H1 (cell line): ENCODE results near the gene C2CD5. TPM values are rescaled to one million over a fixed set of nuclear protein-coding genes. Genes with fewer than 3 reads are reported as not detected.

Source experiments
- CTCF ChIA-PET: fragments of 300-600 bp; sonication (Branson Sonifier 250); formaldehyde crosslinking; loops from one replicate; lab custom pipeline; 2021; ENCODE audit not compliant: partially characterized antibody; lab: Charles Lee
- POLR2A ChIA-PET: fragments of 300-600 bp; sonication (Branson Sonifier 250); formaldehyde crosslinking; loops from one replicate; lab custom pipeline; 2021; ENCODE audit warnings: inconsistent platforms; ENCODE audit not compliant: partially characterized antibody; lab: Charles Lee
- DNase-seq, 2 experiments: peaks; one replicate each; pipeline versions ENCODE4 v3.0.0 to v3.0.0-alpha.2; 2010 to 2022; ENCODE audit warnings: low spot score in 2 of 2, low read depth in 1 of 2, mixed read lengths in 1 of 2
- FAIRE-seq: peaks from 2 replicates; lab custom pipeline; 2011; peaks lifted over from hg19 to GRCh38; lab: Jason Lieb, UNC
- H2AFZ ChIP-seq: 2 replicates; pipeline ENCODE4 v1.8.1; 2012; ENCODE audit warnings: low read length, inconsistent platforms
- H2AK5ac ChIP-seq: 2 replicates; pipeline ENCODE4 v1.6.1; 2013; ENCODE audit warnings: low read depth, low read length
- H2BK120ac ChIP-seq: replicated peaks from 2 replicates; pipeline ENCODE3; 2013; ENCODE audit warnings: low read depth, low read length, inconsistent platforms
- H2BK12ac ChIP-seq: 2 replicates; pipeline ENCODE4 v1.6.1; 2013; ENCODE audit warnings: low read depth, low read length
- H2BK15ac ChIP-seq: 2 replicates; pipeline ENCODE4 v1.6.1; 2013; ENCODE audit warnings: low read length
- H2BK20ac ChIP-seq: 2 replicates; pipeline ENCODE4 v1.6.1; 2013; ENCODE audit warnings: low read length
- H2BK5ac ChIP-seq: 2 replicates; pipeline ENCODE4 v1.6.1; 2013; ENCODE audit warnings: low read depth, low read length
- H3K14ac ChIP-seq: 2 replicates; pipeline ENCODE4 v1.6.1; 2013; ENCODE audit warnings: inconsistent platforms; ENCODE audit not compliant: insufficient read length
- H3K18ac ChIP-seq: 2 replicates; pipeline ENCODE4 v1.6.1; 2013; ENCODE audit warnings: low read length; ENCODE audit errors: extremely low read depth
- H3K23ac ChIP-seq: 2 replicates; pipeline ENCODE4 v1.6.1; 2013; ENCODE audit warnings: inconsistent platforms; ENCODE audit not compliant: insufficient read length
- H3K23me2 ChIP-seq: 2 replicates; pipeline ENCODE4 v1.6.1; 2013; ENCODE audit warnings: low read depth, low read length
- H3K27ac ChIP-seq: 2 replicates; pipeline ENCODE4 v1.6.1; 2011; ENCODE audit warnings: low read depth, low read length, inconsistent platforms
- H3K27me3 ChIP-seq, 4 experiments: replicated peaks in 1 of 4; 1 replicate in 1 of 4; 2 replicates in 3 of 4; pipeline versions ENCODE4 v1.6.1 to v1.8.1; 2011 to 2013; ENCODE audit warnings: low read length in 3 of 4, mild to moderate bottlenecking in 3 of 4, inconsistent platforms in 2 of 4, mixed read lengths in 2 of 4, moderate library complexity in 1 of 4; ENCODE audit not compliant: control insufficient read depth in 3 of 4, insufficient read depth in 3 of 4; ENCODE audit errors: extremely low read depth in 1 of 4
- H3K36me3 ChIP-seq, 4 experiments: 2 replicates each; pipeline versions ENCODE4 v1.6.1 to v1.8.1; 2011 to 2013; ENCODE audit warnings: mild to moderate bottlenecking in 4 of 4, low read length in 3 of 4, moderate library complexity in 2 of 4, control low read depth in 1 of 4, inconsistent platforms in 1 of 4; ENCODE audit not compliant: insufficient read depth in 4 of 4, control insufficient read depth in 2 of 4
- H3K4ac ChIP-seq: replicated peaks from 2 replicates; pipeline ENCODE3; 2013; ENCODE audit warnings: low read length, low read depth, mixed read lengths, inconsistent platforms; ENCODE audit not compliant: insufficient read length
- H3K4me1 ChIP-seq, 4 experiments: replicated peaks in 1 of 4; 1 replicate in 1 of 4; 2 replicates in 3 of 4; pipeline versions ENCODE4 v1.6.1 to v1.8.1; 2011 to 2013; ENCODE audit warnings: low read length in 3 of 4, inconsistent platforms in 2 of 4, mixed read lengths in 1 of 4; ENCODE audit not compliant: insufficient read depth in 4 of 4, control insufficient read depth in 3 of 4
- H3K4me2 ChIP-seq, 2 experiments: 2 replicates each; pipeline versions ENCODE4 v1.6.1 to v1.8.1; 2011 to 2013; ENCODE audit warnings: low read depth in 2 of 2, low read length in 2 of 2, control low read depth in 1 of 2, inconsistent platforms in 1 of 2, mild to moderate bottlenecking in 1 of 2; ENCODE audit not compliant: insufficient read depth in 1 of 2
- H3K4me3 ChIP-seq, 4 experiments: fragments of 200-600, 300-600 bp in 1 of 4; sonication (generic), shearing (Covaris generic), sonication (Bioruptor Twin) in 1 of 4; 2 replicates each; pipeline versions ENCODE4 v1.5.1 to v1.8.1; 2011 to 2016; ENCODE audit warnings: low read length in 4 of 4, low read depth in 3 of 4, control low read depth in 2 of 4, inconsistent platforms in 2 of 4, mild to moderate bottlenecking in 2 of 4, mixed read lengths in 1 of 4, moderate library complexity in 1 of 4; ENCODE audit not compliant: insufficient read depth in 2 of 4; ENCODE audit errors: extremely low read depth in 1 of 4
- H3K56ac ChIP-seq: replicated peaks from 2 replicates; pipeline ENCODE3; 2013; ENCODE audit warnings: low read depth, mild to moderate bottlenecking, mixed read lengths, low read length, inconsistent platforms; ENCODE audit not compliant: insufficient read length
- H3K79me1 ChIP-seq: 2 replicates; pipeline ENCODE4 v1.6.1; 2013; ENCODE audit warnings: low read depth, low read length, control low read depth
- H3K79me2 ChIP-seq, 2 experiments: 2 replicates each; pipeline versions ENCODE4 v1.6.1 to v1.8.1; 2012 to 2013; ENCODE audit warnings: low read length in 2 of 2, mild to moderate bottlenecking in 2 of 2, inconsistent platforms in 1 of 2; ENCODE audit not compliant: insufficient read depth in 2 of 2, control insufficient read depth in 1 of 2
- H3K9ac ChIP-seq, 4 experiments: replicated peaks in 1 of 4; 1 replicate in 1 of 4; 2 replicates in 3 of 4; pipeline versions ENCODE4 v1.6.1 to v1.8.1; 2011 to 2013; ENCODE audit warnings: low read depth in 3 of 4, low read length in 3 of 4, control low read depth in 2 of 4, mild to moderate bottlenecking in 2 of 4, moderate library complexity in 2 of 4, inconsistent platforms in 1 of 4; ENCODE audit errors: extremely low read depth in 1 of 4
- H3K9me3 ChIP-seq, 2 experiments: 2 replicates each; pipeline versions ENCODE4 v1.6.1 to v1.8.1; 2012 to 2013; ENCODE audit warnings: mild to moderate bottlenecking in 2 of 2, moderate library complexity in 2 of 2, control low read depth in 1 of 2, inconsistent platforms in 1 of 2, low read depth in 1 of 2, low read length in 1 of 2, mixed read lengths in 1 of 2; ENCODE audit not compliant: insufficient read depth in 2 of 2
- H4K20me1 ChIP-seq, 2 experiments: replicated peaks in 1 of 2; 2 replicates each; pipeline versions ENCODE3 to v1.8.1; 2011 to 2013; ENCODE audit warnings: inconsistent platforms in 2 of 2, low read length in 2 of 2, mild to moderate bottlenecking in 1 of 2; ENCODE audit not compliant: insufficient read depth in 2 of 2, control insufficient read depth in 1 of 2
- H4K5ac ChIP-seq: 2 replicates; pipeline ENCODE4 v1.6.1; 2013; ENCODE audit warnings: low read length, low read depth, mixed read lengths, inconsistent platforms; ENCODE audit not compliant: insufficient read length
- H4K8ac ChIP-seq: 2 replicates; pipeline ENCODE4 v1.8.0; 2013; ENCODE audit warnings: mild to moderate bottlenecking, moderate library complexity, low read length, inconsistent platforms; ENCODE audit not compliant: insufficient read depth; ENCODE audit errors: extremely low read depth
- H4K91ac ChIP-seq: replicated peaks from 2 replicates; pipeline ENCODE3; 2013; ENCODE audit warnings: low read length, mixed read lengths, inconsistent platforms; ENCODE audit not compliant: insufficient read length
- SP4 ChIP-seq: IDR thresholded peaks from 2 replicates; pipeline ENCODE4 v1.6.1; 2012; ENCODE audit warnings: low read length, inconsistent platforms
- TAF1 ChIP-seq: IDR thresholded peaks from 2 replicates; pipeline ENCODE4 v1.6.1; 2011; ENCODE audit warnings: mild to moderate bottlenecking, low read depth, low read length
- WGBS, 2 experiments: shearing (Covaris generic) in 1 of 2; methylation state at CpG; one replicate each; pipeline versions ENCODE4 v1.1.6 to v1.1.7; 2013 to 2015; ENCODE audit warnings: low lambda C conversion rate in 2 of 2, mixed read lengths in 2 of 2, inconsistent platforms in 1 of 2, low coverage in 1 of 2, missing lambda C conversion rate in 1 of 2; ENCODE audit not compliant: insufficient replicate concordance in 2 of 2, insufficient coverage in 1 of 2, insufficient read length in 1 of 2; ENCODE audit errors: extremely low coverage in 1 of 2, missing lambda C conversion rate in 1 of 2; 5-methylcytosine and 5-hydroxymethylcytosine counted together
- polyA plus RNA-seq, 7 experiments: library from polyadenylated mRNA; depleted of rRNA in 3 of 7; stranded (reverse) in 5 of 7; unstranded in 2 of 7; fragments of >200 nt in 5 of 7; fragments of 200-250 nt in 2 of 7; gene quantifications; 1 replicate in 5 of 7; 2 replicates in 1 of 7; 4 replicates in 1 of 7; pipeline versions ENCODE4 v1.2.1 to v1.2.3, GENCODE V29; 2011 to 2013; ENCODE audit warnings: missing spikeins in 2 of 7, mixed read lengths in 2 of 7
- total RNA-seq: library from RNA; stranded (reverse); fragmentation: NEBNext Ultra II Directional; extraction: Animal tissue kit (Norgen Biotek cat#: 25700); gene quantifications from 2 replicates; pipeline ENCODE4 v1.2.1, GENCODE V29; 2021

C2CD5 gene
- total and polyA plus RNA-seq, 2 of the 8 experiments (the other 6 are each of a cell fraction or from before 2014, with no cell fraction given), result 21.9 to 45.9 TPM

DNA sequence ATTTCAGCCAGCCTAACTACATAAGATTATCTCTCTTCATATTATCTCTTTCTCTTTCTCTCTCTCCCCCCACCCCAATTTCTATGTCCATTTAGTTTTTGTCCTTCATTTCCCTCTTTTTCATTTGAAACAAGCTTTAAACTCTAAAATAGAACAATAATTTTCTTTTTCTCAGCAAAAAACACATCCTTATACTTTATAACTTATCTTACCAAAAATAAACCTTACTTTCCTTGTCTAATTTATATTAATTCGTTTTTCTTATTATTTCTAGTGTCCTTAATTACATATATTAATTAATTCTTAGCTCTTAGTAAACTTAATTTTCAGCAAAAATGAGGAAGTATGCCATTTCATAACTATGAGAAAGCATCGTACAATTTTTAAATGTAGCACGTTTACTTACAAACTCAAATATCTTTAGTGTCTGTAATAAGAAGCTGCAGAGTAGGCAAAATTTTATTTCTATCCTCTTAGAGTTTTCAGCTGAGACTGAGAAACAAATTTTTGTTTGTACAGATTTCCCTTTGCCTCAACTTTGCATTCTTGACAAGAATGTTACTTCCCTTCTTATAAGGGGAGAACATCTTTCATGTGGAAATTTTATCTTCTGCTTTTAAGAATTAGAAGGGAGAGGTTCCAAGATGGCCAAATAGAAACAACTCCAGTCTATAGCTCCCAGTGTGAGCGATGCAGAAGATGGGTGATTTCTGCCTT is 144.7 kb downstream of the C2CD5 start:
- H3K27me3 ChIP-seq, result no peaks in the 10 kb centered on the region
- H2BK120ac ChIP-seq, result no peak overlapping the region
- H3K9ac ChIP-seq, result no peak overlapping the region
- no peaks in the 10 kb centered on the region for H3K23me2 ChIP-seq
- no peak overlapping the region for H3K18ac ChIP-seq
- DNase-seq (no peak), FAIRE-seq (no peak)
- H4K91ac ChIP-seq, result no peak overlapping the region
- H4K5ac ChIP-seq, result no peak overlapping the region
- no peaks in the 10 kb centered on the region for H3K79me2 ChIP-seq
- H2BK5ac ChIP-seq, result no peak overlapping the region
- POLR2A ChIA-PET, result no interaction called here
- H3K4me1 ChIP-seq, result no peaks in the 10 kb centered on the region
- no peak overlapping the region for H2AK5ac ChIP-seq
- no peaks in the 10 kb centered on the region for H4K20me1 ChIP-seq
- peaks cover 7 to 8% of the 10 kb centered on the region in 2 experiments; a peak in 3 of 4 replicates for H3K9me3 ChIP-seq
- H3K4me3 ChIP-seq, result no peak overlapping the region
- H4K8ac ChIP-seq, result no peak overlapping the region
- H3K4ac ChIP-seq, result no peak overlapping the region
- no peak overlapping the region for H2BK20ac ChIP-seq
- no peak overlapping the region for H3K4me2 ChIP-seq
- no peak overlapping the region for H3K56ac ChIP-seq
- H2AFZ ChIP-seq, result no peak overlapping the region
- H3K14ac ChIP-seq, result no peak overlapping the region
- H3K79me1 ChIP-seq, result no peaks in the 10 kb centered on the region
- H3K23ac ChIP-seq, result no peak overlapping the region
- H2BK12ac ChIP-seq, result no peak overlapping the region
- 85 to 92% methylated on average over 1 to 4 of the region's 4 CpGs for WGBS, 2 experiments
- CTCF ChIA-PET, result no interaction called here
- no peak overlapping the region for H3K27ac ChIP-seq
- no peaks in the 10 kb centered on the region for H3K36me3 ChIP-seq
- no peak overlapping the region for H2BK15ac ChIP-seq
- no peak for TF ChIP-seq TAF1
- TF ChIP-seq SP4, result no peak
